ENCODE data around the gene UBR4. TPM values are rescaled to one million over a fixed set of nuclear protein-coding genes. Genes with fewer than 3 reads are reported as not detected.

UBR4 gene
- total and polyA plus RNA-seq, 2 experiments from 2014 or later: 111 to 230 TPM

DNA sequence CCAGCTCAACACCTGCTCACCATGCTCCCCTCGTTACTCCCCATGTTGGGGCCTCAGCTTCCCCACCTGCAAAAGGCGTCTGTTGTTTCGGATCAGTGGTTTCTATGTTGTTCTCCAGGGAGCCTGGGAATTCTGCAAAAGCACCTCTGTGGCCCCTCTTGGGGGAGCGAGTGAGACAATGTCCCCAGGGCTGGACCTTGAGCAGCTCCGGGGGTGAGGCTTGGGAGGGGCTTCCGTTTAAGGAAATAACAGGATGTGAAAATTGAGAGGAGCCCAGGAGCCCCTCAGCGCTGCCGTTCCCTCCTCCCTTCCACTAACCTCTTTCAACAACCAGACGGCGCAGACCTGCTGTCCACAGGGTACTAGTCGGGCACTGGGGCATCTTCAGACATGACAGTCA is 155.1 kb downstream of the UBR4 start (continued):
- no peak for TF ChIP-seq CTCF (conservative IDR thresholded peaks at IDR 0.05; ENCODE audit: low read depth in 2 of 2)

DNA sequence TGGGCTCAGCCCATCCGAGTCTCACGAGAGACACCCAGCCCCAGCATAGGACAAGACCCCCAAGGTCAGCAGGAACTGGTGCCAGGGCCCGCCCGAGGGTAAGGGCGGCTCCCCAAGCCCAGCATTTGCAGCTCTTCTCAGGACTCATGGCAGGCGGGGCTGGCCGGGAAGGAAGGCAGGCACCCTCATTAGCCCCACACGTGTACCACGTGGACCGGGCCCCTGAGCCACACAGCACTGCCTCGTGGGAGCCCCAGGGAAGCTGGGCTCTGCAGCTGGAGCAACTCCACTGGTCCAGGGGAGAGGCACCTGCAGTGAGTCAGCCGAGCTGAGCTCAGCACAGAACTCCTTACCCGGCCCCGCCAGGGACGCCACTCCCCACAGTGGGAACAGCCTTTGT is 155.8 kb downstream of the UBR4 start:
- H3K4me1 ChIP-seq (ENCODE audit: insufficient read depth): no peaks in the 10 kb centered on the region
- no peak overlapping the region for H3K27ac Mint-ChIP-seq
- H3K36me3 Mint-ChIP-seq (ENCODE audit: low read depth): no peaks in the 10 kb centered on the region; the same call in 2 of the 3 replicates
- H3K9me2 ChIP-seq (ENCODE audit: insufficient read depth): 0 out of 2 replicates have a peak, but pooled peaks cover 2% of the 10 kb centered on the region
- no peak; the same call in 1 of the 3 replicates for ATAC-seq
- no peaks in the 10 kb centered on the region for H3K36me3 ChIP-seq (ENCODE audit: insufficient read depth)
- no peak overlapping the region for H2AFZ ChIP-seq
- H3K27me3 Mint-ChIP-seq (ENCODE audit: insufficient read depth, low read depth, poor library complexity): peaks cover 19% of the 10 kb centered on the region
- H3K4me2 ChIP-seq: no peak overlapping the region
- no peaks in the 10 kb centered on the region for H3K79me2 ChIP-seq (replicated peaks; ENCODE audit: insufficient read depth)
- no peak overlapping the region for H3K4me3 Mint-ChIP-seq
- H3K4me1 Mint-ChIP-seq: peaks cover 2% of the 10 kb centered on the region; the same call in 1 of the 3 replicates
- H3K9me3 Mint-ChIP-seq: peaks cover 2% of the 10 kb centered on the region; the same call in 1 of the 3 replicates
- H3K27ac ChIP-seq (ENCODE audit: low read depth): no peak overlapping the region
- H3K4me3 ChIP-seq: no peak overlapping the region
- H3F3A ChIP-seq (replicated peaks; ENCODE audit: low read depth): no peaks in the 10 kb centered on the region
- H4K20me1 ChIP-seq (replicated peaks; ENCODE audit: insufficient read depth): no peaks in the 10 kb centered on the region
- no peaks in the 10 kb centered on the region for H3K27me3 ChIP-seq (ENCODE audit: insufficient read depth)
- DNase-seq (ENCODE audit: low spot score): no peak
- TF ChIP-seq EZH2phosphoT487 (IDR thresholded peaks at IDR 0.05; ENCODE audit: unreplicated experiment): no peak
- TF ChIP-seq ZNF462 (CRISPR knock-in tag; IDR thresholded peaks at IDR 0.05): no peak
- TF ChIP-seq ZNF114 (CRISPR knock-in tag; IDR thresholded peaks at IDR 0.05): no peak
- no peak for TF ChIP-seq CTCF (conservative IDR thresholded peaks at IDR 0.05; ENCODE audit: low read depth in 2 of 2)
- TF ChIP-seq NANOG (IDR thresholded peaks at IDR 0.05; ENCODE audit: borderline replicate concordance): no peak
- no peak for TF ChIP-seq POLR2AphosphoS5 (IDR thresholded peaks at IDR 0.05; ENCODE audit: low read depth)
- TF ChIP-seq REST (IDR thresholded peaks at IDR 0.05; ENCODE audit: unreplicated experiment): no peak
- no peak for TF ChIP-seq JUNB (IDR thresholded peaks at IDR 0.05; ENCODE audit: unreplicated experiment)
- TF ChIP-seq, protein P1, sequence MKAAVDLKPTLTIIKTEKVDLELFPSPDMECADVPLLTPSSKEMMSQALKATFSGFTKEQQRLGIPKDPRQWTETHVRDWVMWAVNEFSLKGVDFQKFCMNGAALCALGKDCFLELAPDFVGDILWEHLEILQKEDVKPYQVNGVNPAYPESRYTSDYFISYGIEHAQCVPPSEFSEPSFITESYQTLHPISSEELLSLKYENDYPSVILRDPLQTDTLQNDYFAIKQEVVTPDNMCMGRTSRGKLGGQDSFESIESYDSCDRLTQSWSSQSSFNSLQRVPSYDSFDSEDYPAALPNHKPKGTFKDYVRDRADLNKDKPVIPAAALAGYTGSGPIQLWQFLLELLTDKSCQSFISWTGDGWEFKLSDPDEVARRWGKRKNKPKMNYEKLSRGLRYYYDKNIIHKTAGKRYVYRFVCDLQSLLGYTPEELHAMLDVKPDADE (IDR thresholded peaks at IDR 0.05): no peak
- no peak for TF ChIP-seq EZH2 (IDR thresholded peaks at IDR 0.05; ENCODE audit: low read depth, unreplicated experiment)

All from GM23338 (cell line).